Hepatocyte (in vitro differentiated cells): ENCODE data around the gene GRIK4.

ENCODE experiments used
- EZH2 ChIP-seq: fragments of 200-600 bp; sonication (generic); IDR thresholded peaks from 2 replicates; pipeline ENCODE4 v1.6.1; 2016; ENCODE audit warnings: antibody characterized with exemption, mild to moderate bottlenecking, borderline replicate concordance
- EZH2phosphoT487 ChIP-seq: fragments of 200-600 bp; sonication (generic); IDR thresholded peaks from one replicate; pipeline ENCODE4 v1.6.1; 2018; ENCODE audit warnings: antibody characterized with exemption, mild to moderate bottlenecking, low read depth, moderate library complexity; ENCODE audit not compliant: unreplicated experiment, severe bottlenecking
- TF ChIP-seq, protein P1 (sequence below): fragments of 200-600 bp; sonication (generic); IDR thresholded peaks from 2 replicates; pipeline ENCODE4 v1.5.1; 2016; ENCODE audit warnings: antibody characterized with exemption, mild to moderate bottlenecking; ENCODE audit not compliant: poor library complexity

DNA sequence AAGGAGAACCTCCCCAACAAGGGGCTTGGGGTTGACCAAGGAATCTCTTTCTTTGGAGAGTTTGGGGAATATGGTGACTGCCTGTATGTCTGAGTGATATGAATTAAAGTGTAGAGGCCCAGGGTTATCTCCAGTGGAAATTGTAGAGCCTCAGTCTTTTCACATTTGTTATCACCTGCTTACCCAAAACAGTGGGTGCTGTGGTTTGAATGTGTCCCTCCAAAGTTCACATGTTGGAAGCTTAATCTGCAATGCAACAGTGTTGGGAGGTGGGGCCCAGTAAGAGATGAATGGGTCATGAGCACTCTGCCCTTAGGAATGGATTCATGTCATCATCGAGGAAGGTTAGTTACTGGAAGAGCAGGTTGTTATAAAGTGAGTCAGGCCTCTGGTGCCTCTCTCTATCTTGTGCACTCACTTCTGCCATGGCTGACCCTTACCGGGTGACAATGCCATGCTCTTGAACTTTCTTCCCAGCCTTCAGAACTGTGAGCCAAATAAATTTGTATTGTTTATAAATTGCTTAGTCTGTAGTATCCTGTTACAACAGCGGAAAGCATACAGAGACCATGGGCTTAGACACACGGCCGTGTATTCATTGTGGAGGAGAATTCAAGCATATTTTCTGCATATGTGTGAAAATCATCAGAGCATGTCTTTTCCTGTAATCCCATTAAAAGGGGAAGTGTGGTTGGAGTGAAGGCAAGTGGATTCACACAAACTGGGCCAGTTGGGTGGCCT lies 398.3 kb downstream of the GRIK4 start:
- TF ChIP-seq, protein P1, sequence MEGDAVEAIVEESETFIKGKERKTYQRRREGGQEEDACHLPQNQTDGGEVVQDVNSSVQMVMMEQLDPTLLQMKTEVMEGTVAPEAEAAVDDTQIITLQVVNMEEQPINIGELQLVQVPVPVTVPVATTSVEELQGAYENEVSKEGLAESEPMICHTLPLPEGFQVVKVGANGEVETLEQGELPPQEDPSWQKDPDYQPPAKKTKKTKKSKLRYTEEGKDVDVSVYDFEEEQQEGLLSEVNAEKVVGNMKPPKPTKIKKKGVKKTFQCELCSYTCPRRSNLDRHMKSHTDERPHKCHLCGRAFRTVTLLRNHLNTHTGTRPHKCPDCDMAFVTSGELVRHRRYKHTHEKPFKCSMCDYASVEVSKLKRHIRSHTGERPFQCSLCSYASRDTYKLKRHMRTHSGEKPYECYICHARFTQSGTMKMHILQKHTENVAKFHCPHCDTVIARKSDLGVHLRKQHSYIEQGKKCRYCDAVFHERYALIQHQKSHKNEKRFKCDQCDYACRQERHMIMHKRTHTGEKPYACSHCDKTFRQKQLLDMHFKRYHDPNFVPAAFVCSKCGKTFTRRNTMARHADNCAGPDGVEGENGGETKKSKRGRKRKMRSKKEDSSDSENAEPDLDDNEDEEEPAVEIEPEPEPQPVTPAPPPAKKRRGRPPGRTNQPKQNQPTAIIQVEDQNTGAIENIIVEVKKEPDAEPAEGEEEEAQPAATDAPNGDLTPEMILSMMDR: no peak
- TF ChIP-seq EZH2phosphoT487: no peak
- no peak for TF ChIP-seq EZH2
